Subcutaneous adipose tissue (tissue), 4 donors: ENCODE results near the gene SPACA5. TPM values are rescaled to one million over a fixed set of nuclear protein-coding genes. Genes with fewer than 3 reads are reported as not detected.

Experiments used
- total RNA-seq, 4 donors: library from RNA; depleted of rRNA; stranded (reverse); fragments of >200 nt; gene quantifications; one replicate each; pipeline ENCODE4 v1.1.0, GENCODE V29; 2016
- TF ChIP-seq, protein P1 (sequence below): fragments of 450-650 bp; IDR thresholded peaks from one replicate; pipeline ENCODE4 v1.5.1; 2016; ENCODE audit warnings: low read depth, mild to moderate bottlenecking, control low read depth, antibody characterized with exemption, moderate library complexity

Gene SPACA5
- total RNA-seq, 4 donors from 2014 or later = not detected

DNA sequence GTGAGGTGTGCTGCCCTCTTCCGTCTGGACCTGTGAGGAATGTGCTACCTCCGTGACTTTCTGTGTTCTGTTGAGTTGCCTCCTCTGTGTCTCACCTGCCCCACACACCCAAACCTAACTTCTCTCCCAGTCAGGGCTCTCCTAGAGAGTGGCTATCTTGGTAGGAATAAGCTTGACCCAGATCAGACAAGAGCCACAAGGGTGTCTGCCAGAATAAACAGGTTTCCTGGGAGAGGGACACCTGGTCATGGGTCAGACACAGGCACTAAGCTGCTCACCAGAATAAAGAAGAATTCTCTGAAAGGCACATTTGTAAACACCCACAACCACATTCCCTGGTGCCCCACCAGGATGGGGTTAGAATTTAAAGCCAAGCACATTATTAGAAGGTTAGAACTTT, 14.1 kb upstream of the SPACA5 start:
- TF ChIP-seq, protein P1, sequence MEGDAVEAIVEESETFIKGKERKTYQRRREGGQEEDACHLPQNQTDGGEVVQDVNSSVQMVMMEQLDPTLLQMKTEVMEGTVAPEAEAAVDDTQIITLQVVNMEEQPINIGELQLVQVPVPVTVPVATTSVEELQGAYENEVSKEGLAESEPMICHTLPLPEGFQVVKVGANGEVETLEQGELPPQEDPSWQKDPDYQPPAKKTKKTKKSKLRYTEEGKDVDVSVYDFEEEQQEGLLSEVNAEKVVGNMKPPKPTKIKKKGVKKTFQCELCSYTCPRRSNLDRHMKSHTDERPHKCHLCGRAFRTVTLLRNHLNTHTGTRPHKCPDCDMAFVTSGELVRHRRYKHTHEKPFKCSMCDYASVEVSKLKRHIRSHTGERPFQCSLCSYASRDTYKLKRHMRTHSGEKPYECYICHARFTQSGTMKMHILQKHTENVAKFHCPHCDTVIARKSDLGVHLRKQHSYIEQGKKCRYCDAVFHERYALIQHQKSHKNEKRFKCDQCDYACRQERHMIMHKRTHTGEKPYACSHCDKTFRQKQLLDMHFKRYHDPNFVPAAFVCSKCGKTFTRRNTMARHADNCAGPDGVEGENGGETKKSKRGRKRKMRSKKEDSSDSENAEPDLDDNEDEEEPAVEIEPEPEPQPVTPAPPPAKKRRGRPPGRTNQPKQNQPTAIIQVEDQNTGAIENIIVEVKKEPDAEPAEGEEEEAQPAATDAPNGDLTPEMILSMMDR = no peak

DNA sequence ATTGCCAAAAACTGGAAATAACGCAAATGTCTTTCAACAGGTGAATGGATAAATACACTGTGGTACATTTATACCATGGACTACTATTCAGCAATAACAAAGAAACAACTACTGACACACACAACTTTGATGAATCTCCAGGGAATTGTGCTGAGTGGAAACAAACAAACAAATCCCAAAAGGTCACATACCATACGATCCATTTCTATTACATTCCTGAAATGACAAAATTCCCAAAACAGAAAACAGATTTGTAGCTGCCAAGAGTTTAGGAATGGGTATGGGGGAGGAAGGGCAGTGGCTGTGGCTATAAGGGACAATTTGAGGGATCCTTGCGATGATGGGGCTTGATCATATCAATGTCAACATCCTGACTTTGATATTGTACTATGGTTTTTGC, 5.5 kb upstream of the SPACA5 start:
- TF ChIP-seq, protein P1 = no peak

DNA sequence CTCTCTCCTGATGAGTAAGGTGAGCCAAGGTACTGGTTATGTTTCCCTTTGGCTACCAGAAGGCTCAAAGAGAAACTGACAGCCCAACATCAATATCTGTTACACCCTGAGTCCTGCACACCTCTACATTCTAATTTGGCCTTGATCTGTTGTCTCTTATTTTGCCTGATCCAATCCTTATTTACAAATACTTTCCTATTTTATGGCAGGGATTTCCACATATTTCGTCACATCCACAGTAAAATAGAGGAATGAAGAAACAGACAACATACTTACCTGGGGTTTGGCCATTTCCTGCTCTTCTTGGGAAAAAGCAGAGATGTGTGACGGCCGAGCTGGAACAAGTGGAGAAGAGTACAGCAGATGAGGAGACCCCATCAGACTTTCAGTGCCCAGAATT, 4.5 kb upstream of the SPACA5 start:
- TF ChIP-seq, protein P1 = no peak

DNA sequence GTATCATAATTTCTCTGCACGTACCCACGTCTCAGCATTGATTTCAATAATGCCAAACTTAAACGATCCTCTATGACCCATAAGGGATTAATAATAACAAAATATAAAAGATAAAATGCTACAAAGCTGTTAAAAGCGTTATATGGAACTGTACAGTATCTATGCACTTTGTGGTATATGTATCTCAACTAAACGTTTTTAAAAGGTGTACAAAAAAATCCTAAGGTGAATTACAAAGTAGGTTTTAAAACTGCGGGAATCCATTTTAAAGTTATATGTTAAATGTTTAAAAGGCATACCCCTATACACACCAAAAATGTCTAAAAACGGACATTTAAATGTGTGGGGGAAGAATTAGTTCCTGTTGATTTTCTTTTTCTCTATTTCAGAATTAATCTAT, 3.9 kb upstream of the SPACA5 start:
- TF ChIP-seq, protein P1 = no peak

DNA sequence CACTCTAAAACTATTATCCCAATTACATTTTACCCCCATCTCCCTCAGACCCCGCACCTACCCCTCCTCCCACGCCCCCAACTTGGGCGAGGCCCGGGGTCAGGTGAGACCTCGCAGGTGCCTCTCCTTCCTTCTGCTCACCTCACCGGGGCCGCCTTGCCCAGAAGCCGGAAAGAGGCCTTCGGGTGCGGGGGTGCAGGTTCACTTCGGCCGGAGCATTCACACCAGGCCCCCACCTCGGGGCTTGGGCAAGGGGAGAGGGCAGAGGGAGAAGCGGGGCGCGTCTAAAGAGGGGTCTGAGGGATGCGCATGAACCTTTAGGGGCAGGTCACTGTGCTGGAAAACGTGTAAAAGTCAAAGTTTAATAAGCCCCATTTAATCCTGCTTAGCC, 3.4 kb upstream of the SPACA5 start:
- TF ChIP-seq, protein P1 = no peak

DNA sequence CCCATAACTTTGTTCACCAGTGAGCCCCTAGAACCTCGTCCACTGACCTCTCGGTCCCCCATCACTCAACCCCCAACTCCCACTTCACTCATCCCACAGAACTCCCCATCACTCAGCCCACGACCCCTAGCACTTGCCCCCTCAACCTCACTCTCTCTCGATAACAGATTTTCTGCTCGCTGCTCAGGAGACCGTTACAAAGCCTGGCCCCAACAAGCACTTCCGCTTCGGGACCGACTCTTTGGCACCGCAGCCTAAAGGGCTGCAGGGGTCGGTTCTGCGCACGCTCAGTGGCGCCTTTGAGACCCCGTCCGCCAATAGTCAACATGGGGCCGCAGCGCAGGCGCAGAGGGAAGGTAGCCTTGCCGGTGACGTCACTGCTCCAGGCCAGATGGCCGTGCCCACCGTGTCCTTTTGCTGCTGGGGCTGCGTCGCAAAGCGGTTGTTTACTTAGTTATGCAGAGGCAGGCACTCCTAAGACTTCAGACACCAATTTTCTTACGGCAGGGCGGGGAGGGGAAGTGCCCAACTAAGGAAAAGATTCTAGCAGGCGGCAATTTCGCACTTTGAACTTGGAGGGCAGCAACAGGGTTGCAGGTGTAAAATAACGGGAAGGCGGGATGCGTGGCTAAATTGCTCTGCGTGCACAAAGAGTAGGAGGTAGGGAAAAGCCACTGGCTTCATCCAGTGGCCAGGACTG, 2.9 kb upstream of the SPACA5 start, which contains the start of gene ZNF182:
Gene ZNF182 (minus strand): TSS at position 232 of the 700 bp plus-strand sequence. CDS start 1,380 bp downstream, outside the sequence.
- TF ChIP-seq, protein P1 = no peak

DNA sequence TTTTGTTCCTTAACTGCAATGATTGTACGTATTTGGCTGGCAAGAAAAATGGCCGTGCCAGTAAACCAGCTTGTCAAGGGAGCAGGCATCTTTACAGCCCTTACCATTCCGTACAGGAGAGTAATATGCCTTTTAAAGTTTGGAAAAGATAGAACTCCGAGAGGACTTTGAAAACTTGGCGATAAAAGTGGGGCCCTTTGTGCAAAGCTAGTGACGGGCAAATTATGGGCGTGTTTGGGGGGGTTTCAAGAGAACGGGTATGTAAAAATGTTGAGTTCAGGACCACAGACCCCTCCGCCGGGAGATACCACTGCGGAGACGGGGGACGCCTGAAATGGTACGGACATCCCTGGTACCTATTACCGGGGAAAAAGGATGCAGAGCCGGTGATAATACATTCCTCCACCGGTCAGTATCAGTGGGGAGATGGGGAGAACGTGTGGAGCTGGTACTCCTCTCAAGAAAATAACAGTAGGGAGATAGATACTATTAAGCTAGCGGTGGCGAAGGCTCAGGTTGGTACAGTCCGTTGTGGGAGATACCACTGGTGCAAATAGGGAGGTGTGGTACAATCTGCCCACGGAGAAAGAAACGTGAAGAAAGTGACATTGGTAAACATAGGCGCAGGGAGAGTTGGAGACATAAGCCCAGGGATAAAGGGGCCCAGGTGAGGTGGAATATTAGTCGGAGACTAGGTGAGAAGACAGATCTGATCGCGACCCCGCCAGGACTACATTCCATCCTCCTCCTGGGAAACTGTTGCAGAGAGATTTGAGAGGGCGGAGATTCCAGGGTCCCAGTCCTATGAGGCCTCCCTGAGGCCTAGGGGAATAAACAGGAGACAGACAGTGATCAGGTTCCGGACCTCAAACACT, 14.5 kb downstream of the SPACA5 start:
- TF ChIP-seq, protein P1 = no peak
